H1 (cell line): Measurements from ENCODE around the gene PSME2. TPM values are rescaled to one million over a fixed set of nuclear protein-coding genes. Genes with fewer than 3 reads are reported as not detected.

Source experiments
- POU5F1 ChIP-seq: IDR thresholded peaks from 2 replicates; pipeline ENCODE4 v1.6.1; 2011; ENCODE audit warnings: low read depth, mild to moderate bottlenecking, low read length, moderate library complexity
- polyA plus RNA-seq, 7 experiments: library from polyadenylated mRNA; depleted of rRNA in 3 of 7; stranded (reverse) in 5 of 7; unstranded in 2 of 7; fragments of >200 nt in 5 of 7; fragments of 200-250 nt in 2 of 7; gene quantifications; 1 replicate in 5 of 7; 2 replicates in 1 of 7; 4 replicates in 1 of 7; pipeline versions ENCODE4 v1.2.1 to v1.2.3, GENCODE V29; 2011 to 2013; ENCODE audit warnings: missing spikeins in 2 of 7, mixed read lengths in 2 of 7
- total RNA-seq: library from RNA; stranded (reverse); fragmentation: NEBNext Ultra II Directional; extraction: Animal tissue kit (Norgen Biotek cat#: 25700); gene quantifications from 2 replicates; pipeline ENCODE4 v1.2.1, GENCODE V29; 2021

The PSME2 gene
- total and polyA plus RNA-seq, 2 of the 8 experiments (the other 6 are each of a cell fraction or from before 2014, with no cell fraction given), result 71.8 to 111 TPM

GRCh38 chr14:24162093-24162492 is 15.7 kb upstream of the PSME2 start (continued):
- TF ChIP-seq POU5F1, result no peak
